GM21367 (cell line): ENCODE data around the gene RND1.

Experiments
- ATAC-seq: cut with Tn5 transposase; IDR thresholded peaks from one replicate; pipeline ENCODE4 v1.9.1; 2021; ENCODE audit not compliant: unreplicated experiment

RND1 gene

DNA sequence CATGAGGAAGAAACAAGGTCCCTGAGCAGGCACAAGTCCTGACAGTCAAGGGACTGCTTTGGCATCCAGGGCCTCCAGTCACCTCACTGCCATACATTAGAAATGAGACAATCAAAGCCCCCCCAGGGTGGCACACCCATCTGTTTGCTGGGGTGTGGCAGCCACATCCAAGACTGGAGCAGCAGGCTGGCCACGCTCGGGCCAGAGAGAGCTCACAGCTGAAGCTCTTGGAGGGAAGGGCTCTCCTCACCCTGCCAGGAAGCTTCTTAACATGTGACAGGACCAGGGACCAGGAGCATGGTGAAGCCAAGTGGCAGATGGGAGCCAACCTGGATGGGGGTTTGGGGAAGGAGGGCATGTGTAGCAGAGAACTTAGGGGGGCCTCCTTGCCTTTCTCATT is 37.4 kb downstream of the RND1 start:
- ATAC-seq: no peak

DNA sequence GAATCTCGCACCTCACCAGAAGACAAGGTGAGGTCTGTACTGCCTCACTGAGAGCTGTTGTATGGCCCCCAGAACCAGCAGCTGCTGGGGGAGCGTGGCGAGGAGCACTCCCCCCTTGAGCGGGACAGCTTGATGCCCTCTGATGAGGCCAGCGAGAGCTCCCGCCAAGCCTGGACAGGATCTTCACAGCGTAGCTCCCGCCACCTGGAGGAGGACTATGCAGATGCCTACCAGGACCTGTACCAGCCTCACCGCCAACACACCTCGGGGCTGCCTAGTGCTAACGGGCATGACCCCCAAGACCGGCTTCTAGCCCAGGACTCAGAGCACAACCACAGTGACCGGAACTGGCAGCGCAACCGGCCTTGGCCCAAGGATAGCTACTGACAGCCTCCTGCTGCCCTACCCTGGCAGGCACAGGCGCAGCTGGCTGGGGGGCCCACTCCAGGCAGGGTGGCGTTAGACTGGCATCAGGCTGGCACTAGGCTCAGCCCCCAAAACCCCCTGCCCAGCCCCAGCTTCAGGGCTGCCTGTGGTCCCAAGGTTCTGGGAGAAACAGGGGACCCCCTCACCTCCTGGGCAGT is 38.1 kb downstream of the RND1 start:
- no peak for ATAC-seq

DNA sequence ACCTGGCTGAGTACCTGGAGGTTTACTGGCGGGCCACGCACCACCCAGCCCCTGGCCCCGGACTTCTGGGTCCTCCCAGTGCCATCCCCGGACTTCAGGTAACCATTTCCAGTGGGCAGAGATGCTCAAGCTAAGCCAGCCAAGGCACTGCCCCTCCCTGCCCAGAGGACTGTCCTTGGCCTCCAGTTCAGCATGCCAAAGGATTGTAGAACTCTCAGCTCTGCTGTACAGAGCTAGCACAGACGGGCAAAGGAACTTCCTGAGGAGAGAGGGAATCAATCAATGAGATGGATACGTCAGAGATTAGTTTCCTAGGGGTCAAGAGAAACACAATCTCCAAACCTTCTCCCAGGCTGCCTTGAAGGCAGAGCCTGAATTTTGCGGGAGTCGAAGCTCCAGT is 38.6 kb downstream of the RND1 start:
- no peak for ATAC-seq

DNA sequence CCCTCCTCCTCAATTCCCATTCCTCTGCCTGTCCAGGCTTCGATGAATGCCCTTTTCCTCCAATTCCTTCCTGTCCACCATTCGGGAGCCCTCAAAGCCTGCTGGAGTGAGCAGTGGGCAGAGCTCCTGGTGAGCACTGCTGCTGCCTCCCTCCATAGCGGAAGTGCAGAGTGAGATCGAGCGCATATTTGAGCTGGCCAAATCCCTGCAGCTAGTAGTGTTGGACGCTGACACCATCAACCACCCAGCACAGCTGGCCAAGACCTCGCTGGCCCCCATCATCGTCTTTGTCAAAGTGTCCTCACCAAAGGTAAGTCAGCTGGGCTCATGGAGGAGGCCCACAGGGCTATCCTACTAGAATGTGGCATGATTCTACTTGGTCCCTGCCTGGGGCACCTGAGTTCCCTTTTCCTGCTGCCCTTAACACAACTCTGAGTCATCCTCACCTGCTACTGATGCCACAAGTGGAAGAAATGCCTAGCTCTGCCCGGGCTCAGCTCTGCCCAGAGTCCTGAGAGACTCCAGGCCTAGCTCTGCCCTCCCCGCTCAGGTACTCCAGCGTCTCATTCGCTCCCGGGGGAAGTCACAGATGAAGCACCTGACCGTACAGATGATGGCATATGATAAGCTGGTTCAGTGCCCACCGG is 39.3 kb downstream of the RND1 start:
- no peak for ATAC-seq

DNA sequence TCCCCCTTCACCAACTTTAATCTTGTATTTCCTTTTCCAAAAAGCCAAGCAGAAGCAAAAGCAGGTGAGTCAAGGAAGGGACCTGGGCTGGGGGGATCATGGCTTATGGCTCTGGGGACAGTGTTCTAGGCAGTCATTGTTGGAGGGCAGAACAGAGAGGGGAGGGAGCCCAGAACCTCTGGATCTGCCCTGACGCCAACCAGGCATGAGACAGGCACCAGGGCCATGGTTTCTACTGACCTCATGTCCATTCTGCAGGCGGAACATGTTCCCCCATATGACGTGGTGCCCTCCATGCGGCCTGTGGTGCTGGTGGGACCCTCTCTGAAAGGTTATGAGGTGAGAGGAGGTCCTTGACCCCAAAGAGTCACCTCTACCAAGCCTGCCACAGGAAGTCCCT is 40.8 kb downstream of the RND1 start:
- ATAC-seq: no peak

DNA sequence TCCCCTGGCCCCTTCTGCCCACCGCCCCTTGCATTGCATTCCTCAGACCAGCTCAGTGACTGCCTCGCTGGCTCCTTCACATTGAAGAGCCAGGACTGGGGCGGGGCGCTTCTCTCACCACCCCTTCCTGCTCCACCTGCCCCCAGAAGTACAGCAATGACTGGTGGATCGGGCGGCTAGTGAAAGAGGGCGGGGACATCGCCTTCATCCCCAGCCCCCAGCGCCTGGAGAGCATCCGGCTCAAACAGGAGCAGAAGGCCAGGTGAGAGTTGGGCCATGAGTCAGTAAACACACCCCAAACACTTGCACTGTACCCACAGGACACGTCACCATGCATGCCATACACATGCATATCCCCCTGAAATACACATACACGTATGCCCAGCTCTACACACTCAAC is 41.6 kb downstream of the RND1 start:
- ATAC-seq: no peak

DNA sequence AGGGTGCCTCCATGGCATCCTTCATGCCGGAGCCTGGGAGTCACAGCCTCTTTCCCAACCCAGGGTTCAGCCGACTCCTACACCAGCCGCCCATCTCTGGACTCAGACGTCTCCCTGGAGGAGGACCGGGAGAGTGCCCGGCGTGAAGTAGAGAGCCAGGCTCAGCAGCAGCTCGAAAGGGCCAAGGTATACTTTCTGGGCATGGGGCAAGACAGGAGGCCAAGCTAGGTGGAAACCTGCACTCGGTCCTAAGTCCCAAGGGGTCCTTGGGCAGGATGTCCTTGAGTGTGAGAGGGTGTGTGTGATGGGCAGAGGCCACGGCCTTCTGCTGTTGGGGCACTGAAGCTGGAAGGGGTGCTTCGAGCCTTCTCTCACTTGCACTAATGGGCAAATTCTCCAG is 42.4 kb downstream of the RND1 start:
- ATAC-seq: no peak

DNA sequence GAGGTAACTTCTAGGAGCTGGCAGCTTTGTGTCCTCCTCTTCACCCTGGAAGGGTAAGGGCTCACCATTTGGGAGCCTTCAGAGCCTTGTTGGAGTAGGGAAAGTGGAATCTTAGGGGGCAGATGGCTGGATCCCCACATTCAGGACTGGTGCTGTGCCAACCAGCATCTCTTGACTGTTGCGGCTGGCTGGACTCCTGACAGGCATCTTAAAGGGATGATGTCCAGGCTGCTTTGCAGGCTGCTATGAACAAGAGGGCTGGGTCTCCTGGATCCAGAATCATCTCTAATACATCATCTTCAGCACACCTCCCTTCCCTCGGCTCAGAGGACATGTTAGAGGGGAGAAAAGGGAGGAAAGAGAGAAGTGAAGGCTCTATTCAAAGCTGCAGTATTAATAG is 43.0 kb downstream of the RND1 start:
- no peak for ATAC-seq

DNA sequence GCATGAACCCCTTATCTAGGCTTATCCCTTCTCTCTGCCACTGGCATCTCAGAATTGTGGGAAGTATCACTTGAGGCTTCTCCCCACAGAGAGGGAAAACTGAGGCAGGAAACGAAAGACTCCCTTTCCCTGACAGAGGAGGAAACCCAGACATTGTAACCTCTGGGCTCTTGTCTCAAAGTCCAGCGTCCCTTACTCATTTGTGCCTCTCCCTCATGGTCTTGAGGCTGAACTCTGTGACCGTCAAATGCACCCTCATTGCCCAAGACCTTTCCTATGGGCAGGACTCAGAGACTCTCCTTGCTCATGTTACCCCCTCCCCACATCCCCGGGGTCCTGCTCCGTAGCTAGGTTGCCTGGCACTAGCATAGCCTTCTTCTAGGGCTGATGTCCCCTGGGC is 43.5 kb downstream of the RND1 start:
- no peak for ATAC-seq

DNA sequence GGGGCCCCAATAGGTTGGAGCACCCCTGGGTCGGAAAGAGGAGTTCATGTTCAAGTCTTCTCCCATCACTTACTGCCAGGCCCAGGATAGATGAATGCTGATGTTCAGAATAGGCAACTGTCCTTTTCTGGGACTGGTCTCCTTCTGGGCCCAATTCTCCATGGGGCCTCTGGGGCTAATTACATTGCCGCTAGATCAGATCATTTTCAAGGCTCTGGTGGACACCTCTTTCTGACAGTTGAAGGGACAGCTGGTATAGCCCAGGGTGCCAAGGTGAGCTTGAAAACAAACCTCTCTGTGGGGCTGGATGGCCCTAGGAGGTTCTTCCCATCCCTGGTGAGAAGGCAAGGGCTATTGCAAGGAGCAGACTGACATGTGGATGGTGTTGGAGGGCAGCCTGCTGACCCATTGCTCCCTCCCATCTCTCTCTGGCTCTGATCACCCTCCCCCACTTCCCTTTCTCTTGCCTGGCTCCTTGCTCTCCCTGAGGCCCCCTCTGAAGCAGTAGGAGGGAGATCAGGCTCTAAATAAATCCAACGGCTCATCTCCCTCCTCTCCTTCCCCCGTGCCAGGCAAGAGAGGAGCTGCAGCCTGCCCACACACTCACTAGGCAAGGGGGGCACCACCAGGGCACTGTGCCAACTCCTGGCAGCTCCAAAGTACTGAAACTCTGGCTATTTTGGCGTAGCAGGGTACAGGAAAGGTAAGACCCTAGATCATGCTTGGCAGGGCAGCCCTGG is 45.5 kb downstream of the RND1 start:
- no peak for ATAC-seq

DNA sequence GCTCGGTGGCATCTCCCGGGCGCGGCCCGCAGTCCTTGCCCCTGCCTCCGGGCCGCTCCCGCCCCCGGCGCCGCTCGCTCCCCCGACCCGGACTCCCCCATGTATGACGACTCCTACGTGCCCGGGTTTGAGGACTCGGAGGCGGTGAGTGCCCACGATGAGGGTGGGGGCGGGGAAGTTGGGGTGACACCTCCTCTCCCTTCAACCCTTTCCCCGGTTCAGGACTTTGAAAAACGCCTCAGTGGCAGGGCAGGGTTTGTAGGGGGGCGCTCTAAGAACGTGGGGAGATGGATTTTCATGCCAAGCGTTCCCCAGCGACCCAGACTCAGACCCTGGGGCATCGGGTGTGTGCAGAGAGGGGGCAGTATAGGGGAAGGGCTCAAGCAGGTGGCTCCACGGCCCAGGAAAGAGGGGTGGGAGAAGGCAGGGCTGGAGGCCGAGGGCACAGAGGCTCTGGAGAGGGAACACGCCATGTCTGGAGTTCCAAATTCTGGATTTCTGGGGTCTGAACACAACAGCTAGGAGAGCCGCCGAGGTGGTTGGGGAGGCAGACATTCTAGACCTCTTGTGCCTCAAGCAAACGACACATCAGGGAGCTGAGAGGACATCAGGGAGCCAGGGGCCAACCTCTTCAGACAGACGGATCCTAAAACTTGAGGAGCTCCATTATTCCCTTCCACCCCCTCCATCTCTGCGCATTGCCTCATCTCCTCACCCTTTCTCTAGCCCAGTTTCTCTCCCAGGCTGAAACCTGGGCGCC is 46.7 kb downstream of the RND1 start:
- no peak for ATAC-seq

DNA sequence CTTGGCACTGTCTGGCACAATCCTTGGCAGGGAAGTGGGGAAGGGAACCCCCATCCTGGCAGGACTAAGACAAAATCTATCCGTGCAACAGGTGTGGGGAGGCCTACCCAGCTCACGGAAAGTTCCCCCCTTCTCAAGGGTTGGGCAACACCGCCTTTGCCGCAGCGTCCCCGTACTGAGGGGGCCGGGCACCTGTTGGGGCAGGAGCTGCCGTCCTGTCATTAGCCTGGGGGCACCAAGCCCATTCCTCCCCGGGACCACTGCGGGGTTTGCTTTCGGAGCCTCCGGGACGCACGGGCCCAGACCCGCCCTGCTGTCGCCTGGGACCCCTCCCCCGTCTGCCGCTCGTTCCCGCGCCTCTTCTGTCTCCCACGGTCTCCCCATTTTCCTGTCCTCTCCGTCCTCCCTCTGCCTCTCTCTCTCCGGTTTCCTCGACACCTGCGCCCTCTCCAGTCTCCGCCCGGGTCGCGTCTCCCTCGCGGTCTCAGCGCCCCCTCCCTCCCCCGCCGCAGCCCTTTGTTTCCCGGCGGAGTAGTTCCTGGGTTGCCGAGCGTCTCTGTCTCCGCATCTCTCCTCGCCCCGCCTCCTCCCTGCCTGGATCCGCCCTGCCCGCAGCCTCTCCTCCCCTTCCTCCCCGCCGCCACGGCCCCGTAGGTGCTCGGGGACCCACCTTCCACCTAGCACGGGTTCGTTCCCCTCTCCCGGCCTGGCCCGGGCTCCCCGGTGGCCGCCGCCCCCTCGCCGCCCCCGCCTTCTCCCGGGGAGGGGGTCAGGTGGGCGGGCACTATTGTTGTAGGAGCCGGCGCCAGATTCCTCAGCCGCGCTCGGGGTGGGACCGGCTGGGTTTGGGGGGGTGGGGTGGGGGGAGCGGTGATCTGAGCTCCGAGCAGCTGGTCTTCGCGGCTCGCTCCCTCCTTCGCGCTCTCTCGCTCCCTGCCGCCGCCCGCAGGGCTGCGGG is 47.5 kb downstream of the RND1 start, which contains the start of gene CACNB3:
Gene CACNB3 (plus strand): TSS at position 624 of the 958 bp plus-strand sequence. CDS start 434 bp downstream, outside the sequence.
- no peak for ATAC-seq

DNA sequence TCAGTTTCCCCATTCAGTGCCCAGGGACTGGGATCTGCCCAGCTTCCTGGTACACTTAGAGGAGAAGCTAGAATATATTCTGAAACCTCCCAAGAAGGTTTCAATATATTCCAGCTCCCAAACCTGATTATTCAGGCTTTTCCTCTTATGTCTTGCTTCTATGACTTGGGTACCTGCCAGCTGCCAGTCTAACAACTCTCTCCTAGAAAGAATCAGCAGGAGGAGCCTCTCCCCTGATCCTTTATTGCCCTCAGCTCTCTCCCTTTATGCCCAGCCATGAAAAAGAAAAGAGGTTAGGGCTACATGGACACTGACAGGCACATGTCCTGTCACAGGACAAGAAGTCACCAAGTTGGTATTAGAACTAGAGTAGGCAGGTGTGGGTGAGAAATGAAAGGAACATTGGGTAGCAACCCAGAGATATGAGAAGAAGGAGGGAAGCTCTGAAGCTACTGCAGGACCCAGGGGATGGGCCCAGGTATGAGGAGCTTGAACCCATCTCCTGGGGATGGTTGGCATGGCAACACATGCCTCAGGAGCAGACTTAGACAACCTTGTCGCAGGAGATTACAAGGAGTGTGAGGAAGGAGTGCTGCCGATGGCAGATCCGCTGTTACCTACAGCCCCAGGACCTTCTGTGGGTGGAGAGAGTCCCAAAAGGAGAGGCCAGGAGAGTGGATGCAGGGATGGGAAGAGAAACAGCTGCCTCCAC is 49.4 kb downstream of the RND1 start:
- ATAC-seq: no peak

DNA sequence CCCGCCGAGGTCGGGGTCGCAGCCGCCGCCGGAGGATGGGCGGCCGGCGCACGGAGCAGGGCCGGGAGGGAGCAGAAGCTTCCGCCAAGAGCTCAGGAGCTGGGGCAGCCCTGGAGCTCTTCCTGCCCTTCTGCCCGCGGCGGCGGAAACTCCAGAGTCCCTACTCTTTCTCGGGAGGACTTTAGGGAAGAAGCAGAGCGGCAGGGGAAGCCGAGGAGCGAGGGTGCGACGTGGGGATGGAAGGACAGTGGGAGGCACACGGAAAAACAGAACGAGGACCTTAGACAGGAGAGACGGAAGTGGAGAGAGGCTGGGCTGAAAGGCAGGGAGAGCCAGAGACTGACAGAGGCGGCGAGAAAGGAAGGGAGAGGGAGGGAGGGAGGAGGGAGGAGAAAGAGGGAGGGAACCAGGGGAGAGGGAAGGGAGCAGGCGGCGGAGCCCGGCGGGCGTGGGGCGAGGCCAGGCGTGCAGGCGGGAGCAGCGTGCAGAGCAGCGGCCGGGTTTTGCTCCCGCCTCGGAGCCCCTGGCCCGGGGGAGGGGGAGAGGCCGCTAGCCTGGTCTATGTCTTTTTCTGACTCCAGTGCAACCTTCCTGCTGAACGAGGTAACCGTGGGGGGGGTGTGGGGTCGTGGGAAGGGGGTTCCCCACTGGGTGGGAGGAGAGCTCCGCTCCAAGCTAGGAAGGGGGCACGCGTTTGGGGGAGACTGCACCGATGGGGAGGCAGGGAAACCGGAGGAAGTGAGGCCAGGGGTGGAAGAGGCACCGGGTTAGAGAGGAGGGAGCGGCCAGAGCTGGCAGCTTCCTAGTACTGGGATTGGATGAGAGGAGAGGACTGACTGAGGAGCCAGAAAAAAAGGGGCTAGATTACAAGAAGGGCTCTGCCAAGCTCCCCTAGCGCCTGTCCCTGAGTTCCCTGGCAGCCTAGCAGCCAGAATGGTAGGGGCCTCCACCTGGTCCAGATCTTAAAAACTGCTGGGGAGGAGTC is 50.3 kb downstream of the RND1 start:
- ATAC-seq: peak; percentile 30

DNA sequence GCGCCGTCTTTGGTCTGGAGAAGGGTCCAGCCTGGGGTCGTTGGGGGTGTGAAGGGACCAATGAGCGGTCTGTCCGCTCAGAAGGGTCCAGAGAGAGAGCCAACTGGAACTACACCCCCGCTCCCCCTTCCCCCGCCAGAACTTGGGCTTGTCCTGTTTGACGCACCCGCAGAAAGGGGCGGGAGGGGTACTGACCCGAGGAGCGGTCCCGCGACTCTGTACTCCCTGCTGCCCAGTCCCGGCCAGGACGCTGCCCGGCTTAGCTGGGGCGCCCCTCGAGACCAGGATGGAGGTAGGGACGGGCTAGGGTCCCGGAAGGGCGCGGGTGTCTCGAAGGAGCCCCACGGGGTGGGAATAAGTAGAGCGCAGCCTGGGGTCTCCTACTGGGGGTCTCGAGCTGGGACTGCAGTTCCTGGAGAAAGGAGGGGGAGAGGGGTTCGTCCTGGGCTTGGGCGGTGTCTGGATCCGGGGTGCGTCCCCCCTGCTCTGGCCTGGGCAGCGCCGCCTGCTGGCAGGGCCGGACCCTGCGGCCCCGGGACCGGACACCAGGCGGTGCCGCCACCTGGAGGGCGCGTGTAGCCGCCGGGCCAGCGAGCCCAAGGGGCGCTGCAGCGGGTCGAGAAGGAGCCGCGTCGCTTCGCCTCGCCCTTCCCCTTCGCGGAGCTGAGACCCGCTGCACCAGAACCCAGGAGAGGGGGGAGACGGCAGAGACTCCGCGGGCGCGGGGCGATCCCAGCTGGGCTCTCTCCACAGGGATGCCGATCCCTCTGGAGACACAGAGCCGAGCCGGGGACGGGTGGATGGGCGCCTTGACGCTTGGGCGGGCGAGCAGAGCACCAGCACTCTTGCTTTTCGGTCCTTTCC is 51.2 kb downstream of the RND1 start:
- ATAC-seq: peak; percentile 62

DNA sequence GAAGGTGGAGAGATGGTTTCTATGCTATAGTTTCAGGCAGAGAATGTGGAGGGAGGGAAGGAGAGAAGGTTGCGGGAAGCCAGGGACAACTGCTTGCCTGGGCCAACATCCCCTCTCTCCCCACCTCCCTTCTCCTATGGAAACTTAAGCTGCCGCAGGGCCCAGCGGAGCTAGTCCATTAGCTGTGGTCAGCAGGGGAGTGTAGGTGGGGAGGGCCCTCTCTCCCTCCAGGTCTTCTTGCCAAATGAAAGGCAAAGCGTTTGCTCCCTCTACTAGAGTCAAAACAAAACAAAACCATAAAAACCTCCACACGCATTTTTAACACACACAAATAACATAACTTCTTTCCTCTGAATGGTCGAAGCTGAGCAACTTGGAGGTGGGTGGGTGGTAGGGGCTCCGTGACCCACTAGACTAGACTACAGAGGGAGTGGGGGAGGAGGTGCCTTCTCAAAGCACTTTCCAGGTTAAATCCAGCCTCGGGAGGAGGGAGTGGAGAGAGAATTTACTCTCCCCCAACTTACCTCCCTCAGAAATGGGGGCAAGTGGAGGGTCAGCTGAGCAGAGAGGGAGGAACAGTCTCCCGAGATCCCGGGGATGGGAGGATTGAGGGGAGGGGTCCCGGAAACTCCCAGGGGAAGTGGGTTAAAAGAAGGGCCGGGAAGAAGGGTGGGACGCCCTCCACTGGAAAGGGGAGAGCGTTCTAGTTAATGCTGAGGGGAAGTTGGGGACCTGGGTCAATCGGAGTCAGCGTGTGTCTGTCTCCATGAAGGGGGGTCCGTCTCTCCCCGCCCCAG is 52.0 kb downstream of the RND1 start:
- no peak for ATAC-seq

DNA sequence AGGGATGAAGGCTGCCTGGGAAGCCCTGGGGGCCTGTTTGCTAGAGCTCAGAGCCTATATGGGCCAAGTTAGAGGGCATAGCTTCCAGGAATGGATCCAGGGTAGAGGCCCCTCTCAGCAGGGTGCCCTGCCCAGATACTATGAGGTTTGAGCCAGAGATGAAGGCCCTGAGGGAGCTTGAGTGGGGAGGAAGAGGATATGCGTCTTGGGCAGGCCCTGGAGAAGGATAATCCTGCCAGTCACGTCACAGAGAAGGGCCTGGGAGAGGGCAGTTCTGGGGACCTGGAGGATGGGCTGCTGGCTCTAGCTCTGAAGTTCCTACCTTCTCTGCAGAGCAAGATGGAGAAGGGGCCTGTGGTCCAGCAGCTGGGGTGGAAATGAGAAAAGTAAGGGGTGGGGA is 53.3 kb downstream of the RND1 start:
- ATAC-seq: no peak
